ENCODE data around the gene CPM. TPM values are rescaled to one million over a fixed set of nuclear protein-coding genes. Genes with fewer than 3 reads are reported as not detected.
"Not testable (repeated sequence)": the region's sequence is repeated elsewhere in the genome, so short reads cannot be mapped to it uniquely, and the experiment has no call there.

The CPM gene
- total RNA-seq, 1 donor from 2014 or later = 14.6 TPM

DNA sequence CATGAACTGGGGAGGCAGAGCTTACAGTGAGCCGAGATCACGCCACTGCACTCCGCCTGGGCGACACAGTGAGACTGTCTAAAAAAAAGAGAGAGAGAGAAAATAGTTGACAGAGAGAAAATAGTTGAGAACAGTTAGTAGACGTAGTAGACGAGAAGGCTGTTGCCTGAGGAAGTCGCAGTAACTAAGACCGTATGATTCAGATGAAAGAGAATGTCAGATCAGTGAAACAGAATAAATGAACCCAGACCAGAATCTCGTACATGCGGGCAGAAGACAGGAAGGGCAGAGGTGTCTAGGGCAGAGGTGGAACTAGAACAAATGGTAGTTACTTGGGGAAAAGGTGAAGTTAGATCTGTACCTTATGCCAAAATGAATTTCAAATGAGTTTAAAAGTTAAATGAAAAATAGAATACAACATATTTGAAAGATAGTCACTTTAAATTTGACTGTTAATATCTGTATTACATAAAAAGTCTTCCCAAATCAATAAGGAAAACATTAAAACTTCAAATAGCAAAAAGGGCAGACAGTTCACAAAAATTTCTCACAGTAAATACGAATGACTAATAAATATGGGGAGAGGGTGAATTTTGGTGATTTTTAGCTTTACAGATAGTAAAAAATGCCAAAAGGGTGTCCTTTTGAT, 107.3 kb downstream of the CPM start:
- H3K36me3 ChIP-seq (ENCODE audit: control insufficient read depth, insufficient read depth, low read length) = peaks cover 4% of the 10 kb centered on the region
- no peak overlapping the region for H3K4me3 ChIP-seq (ENCODE audit: low read depth, low read length)
- no peak for DNase-seq (ENCODE audit: low read depth)
- TF ChIP-seq, protein P1, sequence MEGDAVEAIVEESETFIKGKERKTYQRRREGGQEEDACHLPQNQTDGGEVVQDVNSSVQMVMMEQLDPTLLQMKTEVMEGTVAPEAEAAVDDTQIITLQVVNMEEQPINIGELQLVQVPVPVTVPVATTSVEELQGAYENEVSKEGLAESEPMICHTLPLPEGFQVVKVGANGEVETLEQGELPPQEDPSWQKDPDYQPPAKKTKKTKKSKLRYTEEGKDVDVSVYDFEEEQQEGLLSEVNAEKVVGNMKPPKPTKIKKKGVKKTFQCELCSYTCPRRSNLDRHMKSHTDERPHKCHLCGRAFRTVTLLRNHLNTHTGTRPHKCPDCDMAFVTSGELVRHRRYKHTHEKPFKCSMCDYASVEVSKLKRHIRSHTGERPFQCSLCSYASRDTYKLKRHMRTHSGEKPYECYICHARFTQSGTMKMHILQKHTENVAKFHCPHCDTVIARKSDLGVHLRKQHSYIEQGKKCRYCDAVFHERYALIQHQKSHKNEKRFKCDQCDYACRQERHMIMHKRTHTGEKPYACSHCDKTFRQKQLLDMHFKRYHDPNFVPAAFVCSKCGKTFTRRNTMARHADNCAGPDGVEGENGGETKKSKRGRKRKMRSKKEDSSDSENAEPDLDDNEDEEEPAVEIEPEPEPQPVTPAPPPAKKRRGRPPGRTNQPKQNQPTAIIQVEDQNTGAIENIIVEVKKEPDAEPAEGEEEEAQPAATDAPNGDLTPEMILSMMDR (IDR thresholded peaks at IDR 0.05; ENCODE audit: insufficient read depth, low read length, poor library complexity, severe bottlenecking) = no peak
- no peaks in the 10 kb centered on the region for H3K27me3 ChIP-seq (ENCODE audit: control insufficient read depth, insufficient read depth, low read length)

DNA sequence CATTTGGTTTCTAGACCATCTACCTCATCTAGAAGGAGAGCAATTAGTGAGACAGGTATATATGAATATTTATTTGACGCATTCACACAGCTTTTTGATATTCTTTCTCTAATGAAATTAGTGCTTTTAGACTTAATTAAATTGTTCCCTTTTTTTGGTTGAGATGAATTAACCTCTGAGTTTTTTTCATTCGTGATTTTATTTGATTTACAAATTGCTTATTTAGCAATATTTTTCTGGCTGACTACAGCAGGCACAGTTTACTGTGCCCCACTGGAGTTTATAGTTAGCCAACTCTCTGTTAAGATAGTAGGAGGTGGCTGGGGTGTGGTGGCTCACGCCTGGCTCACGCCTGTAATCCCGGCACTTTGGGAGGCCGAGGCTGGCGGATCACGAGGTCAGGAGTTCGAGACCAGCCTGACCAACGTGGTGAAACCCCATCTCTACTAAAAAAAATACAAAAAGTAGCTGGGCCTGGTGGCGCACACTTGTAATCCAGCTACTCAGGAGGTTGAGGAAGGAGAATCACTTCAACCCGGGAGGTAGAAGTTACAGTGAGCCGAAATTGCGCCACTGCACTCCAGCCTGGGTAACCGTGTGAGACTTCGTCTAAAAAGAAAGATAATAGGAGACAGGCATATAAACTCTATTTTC, 108.2 kb downstream of the CPM start:
- no peaks in the 10 kb centered on the region for H3K27me3 ChIP-seq (ENCODE audit: control insufficient read depth, insufficient read depth, low read length)
- no peak overlapping the region for H3K4me3 ChIP-seq (ENCODE audit: low read depth, low read length)
- H3K36me3 ChIP-seq (ENCODE audit: control insufficient read depth, insufficient read depth, low read length) = peaks cover 4% of the 10 kb centered on the region
- TF ChIP-seq, protein P1 (IDR thresholded peaks at IDR 0.05; ENCODE audit: insufficient read depth, low read length, poor library complexity, severe bottlenecking) = no peak
- no peak for DNase-seq (ENCODE audit: low read depth)

DNA sequence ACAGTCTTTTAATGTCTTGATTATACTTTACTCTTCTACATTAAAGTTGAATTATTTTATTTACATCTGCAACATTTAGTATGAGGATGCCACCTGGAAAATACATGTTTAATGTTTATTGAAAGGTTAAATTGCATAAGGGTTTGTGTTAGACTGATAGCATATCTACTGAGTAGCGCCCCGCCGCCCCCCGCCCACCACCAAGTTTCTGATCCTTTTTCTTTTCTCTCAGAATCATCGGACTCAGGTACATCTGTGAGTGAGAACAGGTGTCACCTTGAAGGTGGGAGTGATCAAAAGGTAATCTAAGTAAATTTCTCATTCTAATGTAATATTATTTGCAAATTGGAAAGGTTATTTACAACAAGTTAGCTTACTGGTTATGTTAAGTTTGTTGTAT, 108.8 kb downstream of the CPM start:
- Histone ChIP-seq H3K27me3 (ENCODE audit: control insufficient read depth, insufficient read depth, low read length) (no peaks in the 10 kb centered on the region), H3K4me3 (ENCODE audit: low read depth, low read length) (no peak overlapping the region), H3K36me3 (ENCODE audit: control insufficient read depth, insufficient read depth, low read length) (peaks cover 4% of the 10 kb centered on the region)
- TF ChIP-seq, protein P1 (IDR thresholded peaks at IDR 0.05; ENCODE audit: insufficient read depth, low read length, poor library complexity, severe bottlenecking) = no peak
- no peak for DNase-seq (ENCODE audit: low read depth)

DNA sequence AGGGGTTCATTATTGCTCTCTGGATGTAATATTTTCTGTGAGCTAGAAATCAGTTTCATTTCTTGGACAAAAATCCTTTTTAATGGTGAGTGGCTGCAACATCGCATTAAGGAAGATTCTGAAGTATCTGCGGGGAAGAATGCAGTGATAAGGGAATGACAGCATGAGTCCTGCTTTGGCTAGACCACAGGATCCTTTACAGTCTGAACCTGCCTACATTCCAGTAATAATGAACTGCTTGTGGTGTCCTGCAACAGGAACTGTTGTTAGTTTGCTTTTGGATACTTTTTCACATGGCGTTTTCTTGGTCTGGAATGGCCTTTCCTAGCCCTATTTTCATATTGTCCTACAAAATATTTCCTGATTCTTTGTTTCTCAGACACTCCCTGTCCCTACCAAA, 109.3 kb downstream of the CPM start:
- Histone ChIP-seq H3K36me3 (ENCODE audit: control insufficient read depth, insufficient read depth, low read length) (peaks cover 4% of the 10 kb centered on the region), H3K4me3 (ENCODE audit: low read depth, low read length) (no peak overlapping the region), H3K27me3 (ENCODE audit: control insufficient read depth, insufficient read depth, low read length) (no peaks in the 10 kb centered on the region)
- DNase-seq (ENCODE audit: low read depth) = no peak
- TF ChIP-seq, protein P1 (IDR thresholded peaks at IDR 0.05; ENCODE audit: insufficient read depth, low read length, poor library complexity, severe bottlenecking) = no peak

DNA sequence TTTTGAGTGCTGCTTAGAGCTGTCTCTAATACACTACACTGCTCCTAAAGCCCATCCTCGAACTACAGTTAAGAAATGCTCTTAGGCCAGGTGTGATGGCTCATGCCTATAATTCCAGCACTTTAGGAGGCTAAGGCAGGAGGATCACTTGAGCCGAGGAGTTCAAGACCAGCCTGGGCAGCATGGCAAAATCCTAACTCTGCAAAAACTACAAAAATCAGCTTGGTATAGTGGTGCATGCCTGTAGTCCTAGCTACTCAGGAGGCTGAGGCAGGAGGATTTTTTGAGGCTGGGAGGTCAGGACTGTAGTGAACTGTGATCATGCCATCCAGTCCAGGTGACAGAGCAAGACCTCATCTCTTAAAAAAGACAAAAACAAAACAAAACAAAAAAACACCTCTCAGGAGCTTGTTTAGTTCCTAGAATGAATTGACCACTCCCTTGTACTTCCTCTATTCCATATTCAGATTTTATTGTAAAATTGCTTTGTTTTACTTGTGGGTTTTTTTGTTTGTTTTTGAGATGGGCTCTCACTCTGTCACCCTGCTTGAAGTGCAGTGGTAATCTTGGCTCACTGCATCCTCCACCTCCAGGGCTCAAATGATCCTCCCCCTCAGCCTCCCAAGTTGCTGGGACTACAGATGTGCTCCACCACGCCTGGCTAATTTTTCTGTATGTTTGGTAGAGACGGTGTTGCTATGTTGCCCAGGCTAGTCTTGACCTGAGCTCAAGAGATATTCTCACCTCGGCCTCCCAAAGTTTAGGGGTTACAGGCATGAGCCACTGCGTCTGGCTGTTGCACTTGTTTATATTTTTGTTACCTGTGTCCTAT, 111.4 kb downstream of the CPM start:
- no peaks in the 10 kb centered on the region for H3K27me3 ChIP-seq (ENCODE audit: control insufficient read depth, insufficient read depth, low read length)
- TF ChIP-seq, protein P1 (IDR thresholded peaks at IDR 0.05; ENCODE audit: insufficient read depth, low read length, poor library complexity, severe bottlenecking) = no peak

DNA sequence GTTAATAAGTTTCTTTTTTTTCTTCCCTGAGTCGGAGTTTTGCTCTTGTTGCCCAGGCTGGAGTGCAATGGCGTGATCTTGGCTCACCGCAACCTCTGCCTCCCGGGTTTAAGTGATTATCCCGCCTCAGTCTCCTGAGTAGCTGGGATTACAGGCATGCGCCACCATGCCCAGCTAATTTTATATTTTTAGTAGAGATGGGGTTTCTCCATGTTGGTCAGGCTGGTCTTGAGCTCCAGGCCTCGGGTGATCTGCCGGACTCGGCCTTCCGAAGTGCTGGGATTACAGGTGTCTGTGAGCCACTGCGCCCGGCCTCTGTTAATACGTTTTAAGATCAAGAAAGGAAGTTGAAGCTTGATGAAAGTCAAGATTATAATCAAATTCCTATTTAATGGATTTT, 113.5 kb downstream of the CPM start:
- DNase-seq (ENCODE audit: low read depth); H3K27me3 ChIP-seq (ENCODE audit: control insufficient read depth, insufficient read depth, low read length); H3K4me3 ChIP-seq (ENCODE audit: low read depth, low read length); H3K36me3 ChIP-seq (ENCODE audit: control insufficient read depth, insufficient read depth, low read length): not testable (repeated sequence)

More for the DNA sequence above, 111.4 kb downstream of the CPM start:
- Histone ChIP-seq H3K36me3 (ENCODE audit: control insufficient read depth, insufficient read depth, low read length) (peaks cover 4% of the 10 kb centered on the region), H3K4me3 (ENCODE audit: low read depth, low read length) (no peak overlapping the region)
- no peak for DNase-seq (ENCODE audit: low read depth)

Measured in kidney epithelial cell (primary cell).